ENCODE measurements around the gene RHOJ.

DNA sequence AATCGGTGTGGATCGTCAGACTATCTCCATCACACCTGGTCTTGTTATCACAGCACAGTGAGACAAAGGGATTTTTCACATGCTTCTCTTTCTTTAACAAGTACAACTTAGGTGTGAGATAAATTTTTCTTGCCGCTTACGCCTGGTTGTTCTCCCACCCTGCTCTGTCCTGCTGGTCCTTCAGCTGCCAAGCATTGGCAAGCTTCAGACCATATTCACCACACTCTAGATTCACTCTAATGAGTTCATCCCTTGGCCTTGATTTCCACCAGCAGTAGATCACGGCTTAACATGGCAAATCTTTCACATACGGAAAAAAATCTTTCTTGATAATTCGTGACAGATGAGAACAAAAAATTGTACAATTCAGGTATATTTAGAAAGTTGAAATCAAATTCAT lies 33.5 kb downstream of the RHOJ start:
- TF ChIP-seq, protein P1, sequence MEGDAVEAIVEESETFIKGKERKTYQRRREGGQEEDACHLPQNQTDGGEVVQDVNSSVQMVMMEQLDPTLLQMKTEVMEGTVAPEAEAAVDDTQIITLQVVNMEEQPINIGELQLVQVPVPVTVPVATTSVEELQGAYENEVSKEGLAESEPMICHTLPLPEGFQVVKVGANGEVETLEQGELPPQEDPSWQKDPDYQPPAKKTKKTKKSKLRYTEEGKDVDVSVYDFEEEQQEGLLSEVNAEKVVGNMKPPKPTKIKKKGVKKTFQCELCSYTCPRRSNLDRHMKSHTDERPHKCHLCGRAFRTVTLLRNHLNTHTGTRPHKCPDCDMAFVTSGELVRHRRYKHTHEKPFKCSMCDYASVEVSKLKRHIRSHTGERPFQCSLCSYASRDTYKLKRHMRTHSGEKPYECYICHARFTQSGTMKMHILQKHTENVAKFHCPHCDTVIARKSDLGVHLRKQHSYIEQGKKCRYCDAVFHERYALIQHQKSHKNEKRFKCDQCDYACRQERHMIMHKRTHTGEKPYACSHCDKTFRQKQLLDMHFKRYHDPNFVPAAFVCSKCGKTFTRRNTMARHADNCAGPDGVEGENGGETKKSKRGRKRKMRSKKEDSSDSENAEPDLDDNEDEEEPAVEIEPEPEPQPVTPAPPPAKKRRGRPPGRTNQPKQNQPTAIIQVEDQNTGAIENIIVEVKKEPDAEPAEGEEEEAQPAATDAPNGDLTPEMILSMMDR (conservative IDR thresholded peaks at IDR 0.05; ENCODE audit: low read depth in 2 of 2) = no peak
- no peak for TF ChIP-seq EZH2 (IDR thresholded peaks at IDR 0.05; ENCODE audit: low read depth, unreplicated experiment)
- TF ChIP-seq POLR2AphosphoS5 (IDR thresholded peaks at IDR 0.05; ENCODE audit: low read depth) = no peak
- no peak for TF ChIP-seq NANOG (IDR thresholded peaks at IDR 0.05; ENCODE audit: borderline replicate concordance)
- TF ChIP-seq CREB1 (CRISPR knock-in tag; IDR thresholded peaks at IDR 0.05; ENCODE audit: low read depth) = no peak
- no peak for TF ChIP-seq EZH2phosphoT487 (IDR thresholded peaks at IDR 0.05; ENCODE audit: unreplicated experiment)
- TF ChIP-seq, protein P2, sequence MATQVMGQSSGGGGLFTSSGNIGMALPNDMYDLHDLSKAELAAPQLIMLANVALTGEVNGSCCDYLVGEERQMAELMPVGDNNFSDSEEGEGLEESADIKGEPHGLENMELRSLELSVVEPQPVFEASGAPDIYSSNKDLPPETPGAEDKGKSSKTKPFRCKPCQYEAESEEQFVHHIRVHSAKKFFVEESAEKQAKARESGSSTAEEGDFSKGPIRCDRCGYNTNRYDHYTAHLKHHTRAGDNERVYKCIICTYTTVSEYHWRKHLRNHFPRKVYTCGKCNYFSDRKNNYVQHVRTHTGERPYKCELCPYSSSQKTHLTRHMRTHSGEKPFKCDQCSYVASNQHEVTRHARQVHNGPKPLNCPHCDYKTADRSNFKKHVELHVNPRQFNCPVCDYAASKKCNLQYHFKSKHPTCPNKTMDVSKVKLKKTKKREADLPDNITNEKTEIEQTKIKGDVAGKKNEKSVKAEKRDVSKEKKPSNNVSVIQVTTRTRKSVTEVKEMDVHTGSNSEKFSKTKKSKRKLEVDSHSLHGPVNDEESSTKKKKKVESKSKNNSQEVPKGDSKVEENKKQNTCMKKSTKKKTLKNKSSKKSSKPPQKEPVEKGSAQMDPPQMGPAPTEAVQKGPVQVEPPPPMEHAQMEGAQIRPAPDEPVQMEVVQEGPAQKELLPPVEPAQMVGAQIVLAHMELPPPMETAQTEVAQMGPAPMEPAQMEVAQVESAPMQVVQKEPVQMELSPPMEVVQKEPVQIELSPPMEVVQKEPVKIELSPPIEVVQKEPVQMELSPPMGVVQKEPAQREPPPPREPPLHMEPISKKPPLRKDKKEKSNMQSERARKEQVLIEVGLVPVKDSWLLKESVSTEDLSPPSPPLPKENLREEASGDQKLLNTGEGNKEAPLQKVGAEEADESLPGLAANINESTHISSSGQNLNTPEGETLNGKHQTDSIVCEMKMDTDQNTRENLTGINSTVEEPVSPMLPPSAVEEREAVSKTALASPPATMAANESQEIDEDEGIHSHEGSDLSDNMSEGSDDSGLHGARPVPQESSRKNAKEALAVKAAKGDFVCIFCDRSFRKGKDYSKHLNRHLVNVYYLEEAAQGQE (IDR thresholded peaks at IDR 0.05; ENCODE audit: unreplicated experiment) = no peak
- TF ChIP-seq STAT1 (IDR thresholded peaks at IDR 0.05; ENCODE audit: unreplicated experiment) = no peak
- TF ChIP-seq, protein P3, sequence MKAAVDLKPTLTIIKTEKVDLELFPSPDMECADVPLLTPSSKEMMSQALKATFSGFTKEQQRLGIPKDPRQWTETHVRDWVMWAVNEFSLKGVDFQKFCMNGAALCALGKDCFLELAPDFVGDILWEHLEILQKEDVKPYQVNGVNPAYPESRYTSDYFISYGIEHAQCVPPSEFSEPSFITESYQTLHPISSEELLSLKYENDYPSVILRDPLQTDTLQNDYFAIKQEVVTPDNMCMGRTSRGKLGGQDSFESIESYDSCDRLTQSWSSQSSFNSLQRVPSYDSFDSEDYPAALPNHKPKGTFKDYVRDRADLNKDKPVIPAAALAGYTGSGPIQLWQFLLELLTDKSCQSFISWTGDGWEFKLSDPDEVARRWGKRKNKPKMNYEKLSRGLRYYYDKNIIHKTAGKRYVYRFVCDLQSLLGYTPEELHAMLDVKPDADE (IDR thresholded peaks at IDR 0.05) = no peak
- TF ChIP-seq, protein P4, sequence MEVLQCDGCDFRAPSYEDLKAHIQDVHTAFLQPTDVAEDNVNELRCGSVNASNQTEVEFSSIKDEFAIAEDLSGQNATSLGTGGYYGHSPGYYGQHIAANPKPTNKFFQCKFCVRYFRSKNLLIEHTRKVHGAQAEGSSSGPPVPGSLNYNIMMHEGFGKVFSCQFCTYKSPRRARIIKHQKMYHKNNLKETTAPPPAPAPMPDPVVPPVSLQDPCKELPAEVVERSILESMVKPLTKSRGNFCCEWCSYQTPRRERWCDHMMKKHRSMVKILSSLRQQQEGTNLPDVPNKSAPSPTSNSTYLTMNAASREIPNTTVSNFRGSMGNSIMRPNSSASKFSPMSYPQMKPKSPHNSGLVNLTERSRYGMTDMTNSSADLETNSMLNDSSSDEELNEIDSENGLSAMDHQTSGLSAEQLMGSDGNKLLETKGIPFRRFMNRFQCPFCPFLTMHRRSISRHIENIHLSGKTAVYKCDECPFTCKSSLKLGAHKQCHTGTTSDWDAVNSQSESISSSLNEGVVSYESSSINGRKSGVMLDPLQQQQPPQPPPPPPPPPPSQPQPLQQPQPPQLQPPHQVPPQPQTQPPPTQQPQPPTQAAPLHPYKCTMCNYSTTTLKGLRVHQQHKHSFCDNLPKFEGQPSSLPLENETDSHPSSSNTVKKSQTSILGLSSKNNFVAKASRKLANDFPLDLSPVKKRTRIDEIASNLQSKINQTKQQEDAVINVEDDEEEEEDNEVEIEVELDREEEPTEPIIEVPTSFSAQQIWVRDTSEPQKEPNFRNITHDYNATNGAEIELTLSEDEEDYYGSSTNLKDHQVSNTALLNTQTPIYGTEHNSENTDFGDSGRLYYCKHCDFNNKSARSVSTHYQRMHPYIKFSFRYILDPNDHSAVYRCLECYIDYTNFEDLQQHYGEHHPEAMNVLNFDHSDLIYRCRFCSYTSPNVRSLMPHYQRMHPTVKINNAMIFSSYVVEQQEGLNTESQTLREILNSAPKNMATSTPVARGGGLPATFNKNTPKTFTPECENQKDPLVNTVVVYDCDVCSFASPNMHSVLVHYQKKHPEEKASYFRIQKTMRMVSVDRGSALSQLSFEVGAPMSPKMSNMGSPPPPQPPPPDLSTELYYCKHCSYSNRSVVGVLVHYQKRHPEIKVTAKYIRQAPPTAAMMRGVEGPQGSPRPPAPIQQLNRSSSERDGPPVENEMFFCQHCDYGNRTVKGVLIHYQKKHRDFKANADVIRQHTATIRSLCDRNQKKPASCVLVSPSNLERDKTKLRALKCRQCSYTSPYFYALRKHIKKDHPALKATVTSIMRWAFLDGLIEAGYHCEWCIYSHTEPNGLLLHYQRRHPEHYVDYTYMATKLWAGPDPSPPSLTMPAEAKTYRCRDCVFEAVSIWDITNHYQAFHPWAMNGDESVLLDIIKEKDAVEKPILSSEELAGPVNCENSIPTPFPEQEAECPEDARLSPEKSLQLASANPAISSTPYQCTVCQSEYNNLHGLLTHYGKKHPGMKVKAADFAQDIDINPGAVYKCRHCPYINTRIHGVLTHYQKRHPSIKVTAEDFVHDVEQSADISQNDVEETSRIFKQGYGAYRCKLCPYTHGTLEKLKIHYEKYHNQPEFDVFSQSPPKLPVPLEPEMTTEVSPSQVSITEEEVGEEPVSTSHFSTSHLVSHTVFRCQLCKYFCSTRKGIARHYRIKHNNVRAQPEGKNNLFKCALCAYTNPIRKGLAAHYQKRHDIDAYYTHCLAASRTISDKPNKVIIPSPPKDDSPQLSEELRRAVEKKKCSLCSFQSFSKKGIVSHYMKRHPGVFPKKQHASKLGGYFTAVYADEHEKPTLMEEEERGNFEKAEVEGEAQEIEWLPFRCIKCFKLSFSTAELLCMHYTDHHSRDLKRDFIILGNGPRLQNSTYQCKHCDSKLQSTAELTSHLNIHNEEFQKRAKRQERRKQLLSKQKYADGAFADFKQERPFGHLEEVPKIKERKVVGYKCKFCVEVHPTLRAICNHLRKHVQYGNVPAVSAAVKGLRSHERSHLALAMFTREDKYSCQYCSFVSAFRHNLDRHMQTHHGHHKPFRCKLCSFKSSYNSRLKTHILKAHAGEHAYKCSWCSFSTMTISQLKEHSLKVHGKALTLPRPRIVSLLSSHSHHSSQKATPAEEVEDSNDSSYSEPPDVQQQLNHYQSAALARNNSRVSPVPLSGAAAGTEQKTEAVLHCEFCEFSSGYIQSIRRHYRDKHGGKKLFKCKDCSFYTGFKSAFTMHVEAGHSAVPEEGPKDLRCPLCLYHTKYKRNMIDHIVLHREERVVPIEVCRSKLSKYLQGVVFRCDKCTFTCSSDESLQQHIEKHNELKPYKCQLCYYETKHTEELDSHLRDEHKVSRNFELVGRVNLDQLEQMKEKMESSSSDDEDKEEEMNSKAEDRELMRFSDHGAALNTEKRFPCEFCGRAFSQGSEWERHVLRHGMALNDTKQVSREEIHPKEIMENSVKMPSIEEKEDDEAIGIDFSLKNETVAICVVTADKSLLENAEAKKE (CRISPR knock-in tag; IDR thresholded peaks at IDR 0.05) = no peak
- TF ChIP-seq ZNF331 (CRISPR knock-in tag; IDR thresholded peaks at IDR 0.05; ENCODE audit: low read depth) = no peak
